Measurements from ENCODE around the gene ANAPC4.

The ANAPC4 gene

GRCh38 chr4:25377572-25378436 lies 741 bp downstream of the ANAPC4 start:
- no peak for DNase-seq (ENCODE audit: low read depth)

GRCh38 chr4:25378437-25378743 lies 1.3 kb downstream of the ANAPC4 start:
- DNase-seq (ENCODE audit: low read depth), result no peak

GRCh38 chr4:25379591-25379990 lies 2.5 kb downstream of the ANAPC4 start:
- no peak for DNase-seq (ENCODE audit: low read depth)

- DNase-seq (ENCODE audit: low read depth), result no peak
These were observed 6.6 kb downstream of the ANAPC4 start for GRCh38 chr4:25383647-25384046.

GRCh38 chr4:25386926-25387325 lies 9.9 kb downstream of the ANAPC4 start:
- DNase-seq (ENCODE audit: low read depth), result no peak

- no peak for DNase-seq (ENCODE audit: low read depth)
These were observed 20.2 kb downstream of the ANAPC4 start for GRCh38 chr4:25397305-25397704.

- DNase-seq (ENCODE audit: low read depth), result no peak
These were observed 22.4 kb downstream of the ANAPC4 start for GRCh38 chr4:25399510-25399909.

GRCh38 chr4:25401066-25401465 lies 24.0 kb downstream of the ANAPC4 start:
- DNase-seq (ENCODE audit: low read depth), result no peak

GRCh38 chr4:25402521-25402920 lies 25.5 kb downstream of the ANAPC4 start:
- no peak for DNase-seq (ENCODE audit: low read depth)

GRCh38 chr4:25403699-25404098 lies 26.6 kb downstream of the ANAPC4 start:
- DNase-seq (ENCODE audit: low read depth), result no peak

GRCh38 chr4:25405453-25405852 lies 28.4 kb downstream of the ANAPC4 start:
- no peak for DNase-seq (ENCODE audit: low read depth)

GRCh38 chr4:25406081-25406692 lies 29.1 kb downstream of the ANAPC4 start:
- DNase-seq (ENCODE audit: low read depth), result no peak

- no peak for DNase-seq (ENCODE audit: low read depth)
These were observed 33.9 kb downstream of the ANAPC4 start for GRCh38 chr4:25410820-25411529.

GRCh38 chr4:25413261-25413660 lies 36.2 kb downstream of the ANAPC4 start:
- DNase-seq (ENCODE audit: low read depth), result no peak

- DNase-seq (ENCODE audit: low read depth), result no peak
These were observed 40.0 kb downstream of the ANAPC4 start for GRCh38 chr4:25417014-25417413.

- DNase-seq (ENCODE audit: low read depth), result no peak
These were observed 43.9 kb downstream of the ANAPC4 start for GRCh38 chr4:25420931-25421330.

GRCh38 chr4:25421816-25422525 lies 44.9 kb downstream of the ANAPC4 start:
- no peak for DNase-seq (ENCODE audit: low read depth)

- no peak for DNase-seq (ENCODE audit: low read depth)
These were observed 46.5 kb downstream of the ANAPC4 start for GRCh38 chr4:25423548-25423947.

GRCh38 chr4:25424539-25425228 lies 47.6 kb downstream of the ANAPC4 start:
- no peak for DNase-seq (ENCODE audit: low read depth)

- DNase-seq (ENCODE audit: low read depth), result no peak
These were observed 48.3 kb downstream of the ANAPC4 start for GRCh38 chr4:25425361-25425760.

GRCh38 chr4:25427871-25428270 lies 50.8 kb downstream of the ANAPC4 start:
- no peak for DNase-seq (ENCODE audit: low read depth)

GRCh38 chr4:25430630-25431029 lies 53.6 kb downstream of the ANAPC4 start:
- DNase-seq (ENCODE audit: low read depth), result no peak

All from stimulated activated CD8-positive, alpha-beta memory T cell treated with anti-CD3 and anti-CD28 coated beads, Interleukin-15, amount 100 ng/mL, for 1 hour (primary cell).